Ishikawa (cell line): ENCODE results near the gene GLIS1.

ENCODE experiments used
- CEBPB ChIP-seq: IDR thresholded peaks from 2 replicates; pipeline ENCODE4 v1.6.1; 2012
- CREB1 ChIP-seq: IDR thresholded peaks from 2 replicates; pipeline ENCODE4 v1.6.1; 2012; ENCODE audit warnings: low read depth
- EGR1 ChIP-seq: IDR thresholded peaks from 2 replicates; pipeline ENCODE4 v1.6.1; 2012
- EP300 ChIP-seq: IDR thresholded peaks from 2 replicates; pipeline ENCODE4 v1.6.1; 2012; ENCODE audit warnings: borderline replicate concordance
- FOXM1 ChIP-seq: IDR thresholded peaks from 2 replicates; pipeline ENCODE4 v1.6.1; 2012; ENCODE audit warnings: low read depth, borderline replicate concordance
- NFIC ChIP-seq: IDR thresholded peaks from 2 replicates; pipeline ENCODE4 v1.6.1; 2012
- RAD21 ChIP-seq: IDR thresholded peaks from 2 replicates; pipeline ENCODE4 v1.6.1; 2012; ENCODE audit warnings: low read depth
- REST ChIP-seq: IDR thresholded peaks from 2 replicates; pipeline ENCODE4 v1.6.1; 2012; ENCODE audit warnings: low read depth, mild to moderate bottlenecking
- TAF1 ChIP-seq: IDR thresholded peaks from 2 replicates; pipeline ENCODE4 v1.6.1; 2012; ENCODE audit warnings: low read depth, mild to moderate bottlenecking
- TCF12 ChIP-seq: IDR thresholded peaks from 2 replicates; pipeline ENCODE4 v1.6.1; 2012; ENCODE audit warnings: low read depth
- TEAD4 ChIP-seq: IDR thresholded peaks from 2 replicates; pipeline ENCODE4 v1.6.1; 2012
- YY1 ChIP-seq: IDR thresholded peaks from 2 replicates; pipeline ENCODE4 v1.6.1; 2012; ENCODE audit warnings: low read depth
- ZBTB7A ChIP-seq: IDR thresholded peaks from 2 replicates; pipeline ENCODE4 v1.6.1; 2012; ENCODE audit warnings: low read depth
- TF ChIP-seq, protein P1 (sequence below): IDR thresholded peaks from 2 replicates; pipeline ENCODE4 v1.6.1; 2012
- TF ChIP-seq, protein P2 (sequence below): IDR thresholded peaks from 2 replicates; pipeline ENCODE4 v1.6.1; 2012

The GLIS1 gene

GRCh38 chr1:53695116-53695515 lies 43.8 kb downstream of the GLIS1 start:
- TF ChIP-seq EP300 (no peak), CREB1 (no peak), ZBTB7A (no peak), REST (no peak), YY1 (no peak), NFIC (no peak), RAD21 (no peak), CEBPB (no peak), FOXM1 (no peak), TAF1 (no peak), TCF12 (no peak), EGR1 (no peak), TEAD4 (no peak)
- TF ChIP-seq, protein P1, sequence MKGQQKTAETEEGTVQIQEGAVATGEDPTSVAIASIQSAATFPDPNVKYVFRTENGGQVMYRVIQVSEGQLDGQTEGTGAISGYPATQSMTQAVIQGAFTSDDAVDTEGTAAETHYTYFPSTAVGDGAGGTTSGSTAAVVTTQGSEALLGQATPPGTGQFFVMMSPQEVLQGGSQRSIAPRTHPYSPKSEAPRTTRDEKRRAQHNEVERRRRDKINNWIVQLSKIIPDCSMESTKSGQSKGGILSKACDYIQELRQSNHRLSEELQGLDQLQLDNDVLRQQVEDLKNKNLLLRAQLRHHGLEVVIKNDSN = no peak
- TF ChIP-seq, protein P2, sequence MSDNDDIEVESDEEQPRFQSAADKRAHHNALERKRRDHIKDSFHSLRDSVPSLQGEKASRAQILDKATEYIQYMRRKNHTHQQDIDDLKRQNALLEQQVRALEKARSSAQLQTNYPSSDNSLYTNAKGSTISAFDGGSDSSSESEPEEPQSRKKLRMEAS = no peak

- TF ChIP-seq TEAD4 = no peak
- no peak for TF ChIP-seq REST
- no peak for TF ChIP-seq RAD21
- no peak for TF ChIP-seq FOXM1
Observed at GRCh38 chr1:53694718-53695091, 44.3 kb downstream of the GLIS1 start.

DNA sequence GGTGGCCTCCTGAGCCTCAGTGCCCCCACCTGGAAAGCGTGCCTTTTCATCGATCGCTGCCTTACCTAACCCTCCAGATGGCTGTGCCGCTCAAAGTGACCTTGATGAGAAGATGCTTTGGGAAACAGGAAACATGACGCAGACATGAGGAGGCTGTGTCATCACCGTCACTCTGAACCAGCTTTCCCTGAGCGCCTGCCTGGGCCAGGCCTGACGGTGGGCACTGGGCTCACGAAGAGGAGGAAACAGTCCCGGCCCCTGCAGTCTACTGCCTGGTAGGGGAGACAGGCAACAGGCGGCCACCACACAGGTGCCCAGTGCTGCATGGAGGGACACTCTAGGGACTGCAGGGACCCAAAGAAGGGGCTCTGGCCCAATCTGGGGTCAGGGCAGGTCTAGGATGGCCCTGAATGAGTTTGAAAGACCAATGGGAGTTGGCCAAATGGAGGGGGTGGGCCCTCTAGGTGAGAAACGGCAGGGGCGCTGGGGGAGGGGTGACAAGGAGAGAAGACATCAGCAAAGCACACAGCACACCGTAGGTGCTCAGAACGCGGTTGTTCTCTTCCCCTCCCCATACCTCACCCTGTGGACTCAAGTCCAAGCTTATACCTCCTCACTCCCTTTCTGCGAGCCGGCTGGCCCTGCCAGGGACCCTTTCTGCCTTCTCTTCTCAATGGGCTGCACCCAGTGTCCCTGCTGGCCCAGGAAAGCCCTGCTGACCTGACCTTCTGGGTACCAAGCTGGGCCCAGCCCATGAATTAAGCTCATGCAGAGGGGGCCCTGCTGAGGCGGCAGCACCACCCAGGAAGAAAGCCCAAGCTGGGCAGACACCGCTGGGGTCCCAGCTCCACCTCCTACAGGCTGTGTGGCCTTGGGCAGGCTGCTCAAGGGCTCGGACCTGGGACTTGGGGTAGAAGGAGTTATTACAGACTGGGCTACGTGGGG lies 44.9 kb downstream of the GLIS1 start:
- no peak for TF ChIP-seq CEBPB
- TF ChIP-seq, protein P2 = no peak
- TF ChIP-seq EGR1 = no peak
- TF ChIP-seq TEAD4 = no peak
- TF ChIP-seq FOXM1 = no peak
- no peak for TF ChIP-seq YY1
- no peak for TF ChIP-seq TAF1
- no peak for TF ChIP-seq RAD21
- no peak for TF ChIP-seq TCF12
- TF ChIP-seq, protein P1 = no peak
- TF ChIP-seq REST = no peak
- no peak for TF ChIP-seq EP300
- TF ChIP-seq ZBTB7A = no peak
- no peak for TF ChIP-seq NFIC
- TF ChIP-seq CREB1 = no peak

- TF ChIP-seq CEBPB (no peak), CREB1 (no peak), ZBTB7A (no peak), NFIC (no peak), TCF12 (no peak), TEAD4 (no peak), YY1 (no peak), REST (no peak), FOXM1 (no peak), RAD21 (no peak), TAF1 (no peak)
- TF ChIP-seq, protein P2 = no peak
- TF ChIP-seq, protein P1 = no peak
Observed at GRCh38 chr1:53693339-53693738, 45.6 kb downstream of the GLIS1 start.
